Stimulated activated CD4-positive, alpha-beta T cell treated with anti-CD3 and anti-CD28 coated beads, Interleukin-4, amount 100 ng/mL, for 24 hours (primary cell): ENCODE measurements around the gene NPY.
"Not testable (repeated sequence)": the region's sequence is repeated elsewhere in the genome, so short reads cannot be mapped to it uniquely, and the experiment has no call there.

Experiments
- DNase-seq: peaks from one replicate; pipeline ENCODE4 v3.0.0-alpha.2; 2020

NPY gene

GRCh38 chr7:24283897-24284698, at the start of gene NPY:
NPY (plus strand) TSS chr7:24284190; CDS start chr7:24285241, 1,051 bp downstream.
- peak; percentile 12 for DNase-seq

GRCh38 chr7:24239260-24239659, 44.7 kb upstream of the NPY start:
- no peak for DNase-seq

- no peak for DNase-seq
Observed at GRCh38 chr7:24241206-24241605, 42.8 kb upstream of the NPY start.

GRCh38 chr7:24244554-24244953, 39.4 kb upstream of the NPY start:
- DNase-seq, result no peak

- DNase-seq, result no peak
Observed at GRCh38 chr7:24245362-24245761, 38.6 kb upstream of the NPY start.

- no peak for DNase-seq
Observed at GRCh38 chr7:24249266-24249665, 34.7 kb upstream of the NPY start.

GRCh38 chr7:24251568-24251967, 32.4 kb upstream of the NPY start:
- DNase-seq, result no peak

GRCh38 chr7:24255139-24255538, 28.9 kb upstream of the NPY start:
- no peak for DNase-seq

GRCh38 chr7:24258324-24258723, 25.7 kb upstream of the NPY start:
- DNase-seq, result not testable (repeated sequence)

- no peak for DNase-seq
Observed at GRCh38 chr7:24271938-24272337, 12.1 kb upstream of the NPY start.

GRCh38 chr7:24279512-24279911, 4.5 kb upstream of the NPY start:
- no peak for DNase-seq

- no peak for DNase-seq
Observed at GRCh38 chr7:24283554-24283896, 465 bp upstream of the NPY start.

- DNase-seq, result no peak
Observed at GRCh38 chr7:24284699-24285506, 913 bp downstream of the NPY start.

GRCh38 chr7:24290004-24290641, 6.1 kb downstream of the NPY start:
- DNase-seq, result peak; percentile 59

- DNase-seq, result no peak
Observed at GRCh38 chr7:24291271-24291670, 7.3 kb downstream of the NPY start.

GRCh38 chr7:24297362-24297761, 13.4 kb downstream of the NPY start:
- no peak for DNase-seq

GRCh38 chr7:24298696-24299095, 14.7 kb downstream of the NPY start:
- DNase-seq, result no peak

- DNase-seq, result no peak
Observed at GRCh38 chr7:24299192-24299591, 15.2 kb downstream of the NPY start.

GRCh38 chr7:24301703-24302102, 17.7 kb downstream of the NPY start:
- DNase-seq, result no peak

- DNase-seq, result no peak
Observed at GRCh38 chr7:24304494-24305095, 20.6 kb downstream of the NPY start.

- no peak for DNase-seq
Observed at GRCh38 chr7:24307326-24307725, 23.3 kb downstream of the NPY start.

- DNase-seq, result no peak
Observed at GRCh38 chr7:24312588-24312987, 28.6 kb downstream of the NPY start.

- DNase-seq, result no peak
Observed at GRCh38 chr7:24313777-24314176, 29.8 kb downstream of the NPY start.
